H1 (cell line): Measurements from ENCODE around the gene SUCLG2. TPM values are rescaled to one million over a fixed set of nuclear protein-coding genes. Genes with fewer than 3 reads are reported as not detected.

ENCODE experiments used
- CTCF ChIA-PET: fragments of 300-600 bp; sonication (Branson Sonifier 250); formaldehyde crosslinking; loops from one replicate; lab custom pipeline; 2021; ENCODE audit not compliant: partially characterized antibody; lab: Charles Lee
- POLR2A ChIA-PET: fragments of 300-600 bp; sonication (Branson Sonifier 250); formaldehyde crosslinking; loops from one replicate; lab custom pipeline; 2021; ENCODE audit warnings: inconsistent platforms; ENCODE audit not compliant: partially characterized antibody; lab: Charles Lee
- DNase-seq, 2 experiments: peaks; one replicate each; pipeline versions ENCODE4 v3.0.0 to v3.0.0-alpha.2; 2010 to 2022; ENCODE audit warnings: low spot score in 2 of 2, low read depth in 1 of 2, mixed read lengths in 1 of 2
- FAIRE-seq: peaks from 2 replicates; lab custom pipeline; 2011; peaks lifted over from hg19 to GRCh38; lab: Jason Lieb, UNC
- H2AFZ ChIP-seq: 2 replicates; pipeline ENCODE4 v1.8.1; 2012; ENCODE audit warnings: low read length, inconsistent platforms
- H2AK5ac ChIP-seq: 2 replicates; pipeline ENCODE4 v1.6.1; 2013; ENCODE audit warnings: low read depth, low read length
- H2BK120ac ChIP-seq: replicated peaks from 2 replicates; pipeline ENCODE3; 2013; ENCODE audit warnings: low read depth, low read length, inconsistent platforms
- H2BK12ac ChIP-seq: 2 replicates; pipeline ENCODE4 v1.6.1; 2013; ENCODE audit warnings: low read depth, low read length
- H2BK15ac ChIP-seq: 2 replicates; pipeline ENCODE4 v1.6.1; 2013; ENCODE audit warnings: low read length
- H2BK20ac ChIP-seq: 2 replicates; pipeline ENCODE4 v1.6.1; 2013; ENCODE audit warnings: low read length
- H2BK5ac ChIP-seq: 2 replicates; pipeline ENCODE4 v1.6.1; 2013; ENCODE audit warnings: low read depth, low read length
- H3K14ac ChIP-seq: 2 replicates; pipeline ENCODE4 v1.6.1; 2013; ENCODE audit warnings: inconsistent platforms; ENCODE audit not compliant: insufficient read length
- H3K18ac ChIP-seq: 2 replicates; pipeline ENCODE4 v1.6.1; 2013; ENCODE audit warnings: low read length; ENCODE audit errors: extremely low read depth
- H3K23ac ChIP-seq: 2 replicates; pipeline ENCODE4 v1.6.1; 2013; ENCODE audit warnings: inconsistent platforms; ENCODE audit not compliant: insufficient read length
- H3K23me2 ChIP-seq: 2 replicates; pipeline ENCODE4 v1.6.1; 2013; ENCODE audit warnings: low read depth, low read length
- H3K27ac ChIP-seq: 2 replicates; pipeline ENCODE4 v1.6.1; 2011; ENCODE audit warnings: low read depth, low read length, inconsistent platforms
- H3K27me3 ChIP-seq, 4 experiments: replicated peaks in 1 of 4; 1 replicate in 1 of 4; 2 replicates in 3 of 4; pipeline versions ENCODE4 v1.6.1 to v1.8.1; 2011 to 2013; ENCODE audit warnings: low read length in 3 of 4, mild to moderate bottlenecking in 3 of 4, inconsistent platforms in 2 of 4, mixed read lengths in 2 of 4, moderate library complexity in 1 of 4; ENCODE audit not compliant: control insufficient read depth in 3 of 4, insufficient read depth in 3 of 4; ENCODE audit errors: extremely low read depth in 1 of 4
- H3K36me3 ChIP-seq, 4 experiments: 2 replicates each; pipeline versions ENCODE4 v1.6.1 to v1.8.1; 2011 to 2013; ENCODE audit warnings: mild to moderate bottlenecking in 4 of 4, low read length in 3 of 4, moderate library complexity in 2 of 4, control low read depth in 1 of 4, inconsistent platforms in 1 of 4; ENCODE audit not compliant: insufficient read depth in 4 of 4, control insufficient read depth in 2 of 4
- H3K4ac ChIP-seq: replicated peaks from 2 replicates; pipeline ENCODE3; 2013; ENCODE audit warnings: low read length, low read depth, mixed read lengths, inconsistent platforms; ENCODE audit not compliant: insufficient read length
- H3K4me1 ChIP-seq, 4 experiments: replicated peaks in 1 of 4; 1 replicate in 1 of 4; 2 replicates in 3 of 4; pipeline versions ENCODE4 v1.6.1 to v1.8.1; 2011 to 2013; ENCODE audit warnings: low read length in 3 of 4, inconsistent platforms in 2 of 4, mixed read lengths in 1 of 4; ENCODE audit not compliant: insufficient read depth in 4 of 4, control insufficient read depth in 3 of 4
- H3K4me2 ChIP-seq, 2 experiments: 2 replicates each; pipeline versions ENCODE4 v1.6.1 to v1.8.1; 2011 to 2013; ENCODE audit warnings: low read depth in 2 of 2, low read length in 2 of 2, control low read depth in 1 of 2, inconsistent platforms in 1 of 2, mild to moderate bottlenecking in 1 of 2; ENCODE audit not compliant: insufficient read depth in 1 of 2
- H3K4me3 ChIP-seq, 4 experiments: fragments of 200-600, 300-600 bp in 1 of 4; sonication (generic), shearing (Covaris generic), sonication (Bioruptor Twin) in 1 of 4; 2 replicates each; pipeline versions ENCODE4 v1.5.1 to v1.8.1; 2011 to 2016; ENCODE audit warnings: low read length in 4 of 4, low read depth in 3 of 4, control low read depth in 2 of 4, inconsistent platforms in 2 of 4, mild to moderate bottlenecking in 2 of 4, mixed read lengths in 1 of 4, moderate library complexity in 1 of 4; ENCODE audit not compliant: insufficient read depth in 2 of 4; ENCODE audit errors: extremely low read depth in 1 of 4
- H3K56ac ChIP-seq: replicated peaks from 2 replicates; pipeline ENCODE3; 2013; ENCODE audit warnings: low read depth, mild to moderate bottlenecking, mixed read lengths, low read length, inconsistent platforms; ENCODE audit not compliant: insufficient read length
- H3K79me1 ChIP-seq: 2 replicates; pipeline ENCODE4 v1.6.1; 2013; ENCODE audit warnings: low read depth, low read length, control low read depth
- H3K79me2 ChIP-seq, 2 experiments: 2 replicates each; pipeline versions ENCODE4 v1.6.1 to v1.8.1; 2012 to 2013; ENCODE audit warnings: low read length in 2 of 2, mild to moderate bottlenecking in 2 of 2, inconsistent platforms in 1 of 2; ENCODE audit not compliant: insufficient read depth in 2 of 2, control insufficient read depth in 1 of 2
- H3K9ac ChIP-seq, 4 experiments: replicated peaks in 1 of 4; 1 replicate in 1 of 4; 2 replicates in 3 of 4; pipeline versions ENCODE4 v1.6.1 to v1.8.1; 2011 to 2013; ENCODE audit warnings: low read depth in 3 of 4, low read length in 3 of 4, control low read depth in 2 of 4, mild to moderate bottlenecking in 2 of 4, moderate library complexity in 2 of 4, inconsistent platforms in 1 of 4; ENCODE audit errors: extremely low read depth in 1 of 4
- H3K9me3 ChIP-seq, 2 experiments: 2 replicates each; pipeline versions ENCODE4 v1.6.1 to v1.8.1; 2012 to 2013; ENCODE audit warnings: mild to moderate bottlenecking in 2 of 2, moderate library complexity in 2 of 2, control low read depth in 1 of 2, inconsistent platforms in 1 of 2, low read depth in 1 of 2, low read length in 1 of 2, mixed read lengths in 1 of 2; ENCODE audit not compliant: insufficient read depth in 2 of 2
- H4K20me1 ChIP-seq, 2 experiments: replicated peaks in 1 of 2; 2 replicates each; pipeline versions ENCODE3 to v1.8.1; 2011 to 2013; ENCODE audit warnings: inconsistent platforms in 2 of 2, low read length in 2 of 2, mild to moderate bottlenecking in 1 of 2; ENCODE audit not compliant: insufficient read depth in 2 of 2, control insufficient read depth in 1 of 2
- H4K5ac ChIP-seq: 2 replicates; pipeline ENCODE4 v1.6.1; 2013; ENCODE audit warnings: low read length, low read depth, mixed read lengths, inconsistent platforms; ENCODE audit not compliant: insufficient read length
- H4K8ac ChIP-seq: 2 replicates; pipeline ENCODE4 v1.8.0; 2013; ENCODE audit warnings: mild to moderate bottlenecking, moderate library complexity, low read length, inconsistent platforms; ENCODE audit not compliant: insufficient read depth; ENCODE audit errors: extremely low read depth
- H4K91ac ChIP-seq: replicated peaks from 2 replicates; pipeline ENCODE3; 2013; ENCODE audit warnings: low read length, mixed read lengths, inconsistent platforms; ENCODE audit not compliant: insufficient read length
- BCL11A ChIP-seq, 2 experiments: IDR thresholded peaks; one replicate each; pipeline ENCODE4 v1.6.1; 2011; ENCODE audit warnings: low read depth in 2 of 2, low read length in 2 of 2, mild to moderate bottlenecking in 2 of 2
- CEBPB ChIP-seq: IDR thresholded peaks from 2 replicates; pipeline ENCODE4 v1.6.1; 2012; ENCODE audit warnings: low read depth, low read length
- CTCF ChIP-seq, 3 experiments: IDR thresholded peaks; 1 replicate in 2 of 3; 2 replicates in 1 of 3; pipeline versions ENCODE4 v1.5.1 to v1.6.1; 2011; ENCODE audit warnings: low read length in 3 of 3, mild to moderate bottlenecking in 3 of 3, inconsistent platforms in 2 of 3, low read depth in 1 of 3, moderate library complexity in 1 of 3; ENCODE audit not compliant: insufficient read depth in 1 of 3; ENCODE audit errors: control extremely low read depth in 1 of 3
- GABPA ChIP-seq: IDR thresholded peaks from 2 replicates; pipeline ENCODE4 v1.6.1; 2011; ENCODE audit warnings: mild to moderate bottlenecking, low read length, moderate library complexity, borderline replicate concordance; ENCODE audit not compliant: insufficient read depth
- JUN ChIP-seq: IDR thresholded peaks from 2 replicates; pipeline ENCODE4 v1.6.1; 2011; ENCODE audit warnings: low read depth, mild to moderate bottlenecking, improper control_type of control experiment, low read length
- KDM5A ChIP-seq: fragments of 200-600 bp; IDR thresholded peaks from 2 replicates; pipeline ENCODE4 v1.7.1; 2012; ENCODE audit warnings: mild to moderate bottlenecking, low read length, inconsistent platforms, mixed read lengths
- RBBP5 ChIP-seq: IDR thresholded peaks from 2 replicates; pipeline ENCODE4 v1.7.1; 2012; ENCODE audit warnings: low read depth, mild to moderate bottlenecking, inconsistent platforms, low read length, moderate library complexity, borderline replicate concordance
- SIN3A ChIP-seq, 2 experiments: IDR thresholded peaks in 1 of 2; conservative IDR thresholded peaks in 1 of 2; 2 replicates each; pipeline ENCODE4 v1.6.1; 2011 to 2012; ENCODE audit warnings: low read length in 2 of 2, improper control_type of control experiment in 1 of 2, low read depth in 1 of 2, mild to moderate bottlenecking in 1 of 2
- SP1 ChIP-seq: IDR thresholded peaks from 2 replicates; pipeline ENCODE4 v1.6.1; 2011; ENCODE audit warnings: low read depth, low read length
- TCF12 ChIP-seq: IDR thresholded peaks from 2 replicates; pipeline ENCODE4 v1.6.1; 2011; ENCODE audit warnings: low read depth, mild to moderate bottlenecking, low read length
- USF2 ChIP-seq: IDR thresholded peaks from 2 replicates; pipeline ENCODE4 v1.6.1; 2011; ENCODE audit warnings: low read length, improper control_type of control experiment
- WGBS, 2 experiments: shearing (Covaris generic) in 1 of 2; methylation state at CpG; one replicate each; pipeline versions ENCODE4 v1.1.6 to v1.1.7; 2013 to 2015; ENCODE audit warnings: low lambda C conversion rate in 2 of 2, mixed read lengths in 2 of 2, inconsistent platforms in 1 of 2, low coverage in 1 of 2, missing lambda C conversion rate in 1 of 2; ENCODE audit not compliant: insufficient replicate concordance in 2 of 2, insufficient coverage in 1 of 2, insufficient read length in 1 of 2; ENCODE audit errors: extremely low coverage in 1 of 2, missing lambda C conversion rate in 1 of 2; 5-methylcytosine and 5-hydroxymethylcytosine counted together
- polyA plus RNA-seq, 7 experiments: library from polyadenylated mRNA; depleted of rRNA in 3 of 7; stranded (reverse) in 5 of 7; unstranded in 2 of 7; fragments of >200 nt in 5 of 7; fragments of 200-250 nt in 2 of 7; gene quantifications; 1 replicate in 5 of 7; 2 replicates in 1 of 7; 4 replicates in 1 of 7; pipeline versions ENCODE4 v1.2.1 to v1.2.3, GENCODE V29; 2011 to 2013; ENCODE audit warnings: missing spikeins in 2 of 7, mixed read lengths in 2 of 7
- total RNA-seq: library from RNA; stranded (reverse); fragmentation: NEBNext Ultra II Directional; extraction: Animal tissue kit (Norgen Biotek cat#: 25700); gene quantifications from 2 replicates; pipeline ENCODE4 v1.2.1, GENCODE V29; 2021

Gene SUCLG2
- total and polyA plus RNA-seq, 2 of the 8 experiments (the other 6 are each of a cell fraction or from before 2014, with no cell fraction given), result 12.9 to 46.2 TPM

DNA sequence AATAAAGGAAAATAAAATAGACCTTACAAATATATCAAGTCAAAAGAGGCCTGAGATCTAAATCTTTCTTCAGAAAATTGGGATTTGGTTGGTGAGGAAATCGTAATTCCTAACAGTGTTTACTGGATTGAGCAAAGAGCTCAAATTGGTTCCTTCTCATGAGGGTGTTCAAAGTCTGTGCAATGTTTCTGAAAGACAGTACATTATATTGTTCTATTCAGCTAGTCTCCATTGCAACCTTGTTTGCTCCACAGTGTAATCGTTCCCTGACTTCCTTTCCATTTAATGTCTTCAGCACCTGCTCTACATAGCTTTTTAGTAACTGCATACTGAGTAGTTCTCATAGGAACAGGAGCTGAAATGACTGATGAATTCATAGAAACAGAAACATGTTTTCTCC lies 326.8 kb downstream of the SUCLG2 start:
- Histone ChIP-seq H4K20me1 (no peaks in the 10 kb centered on the region), H3K79me1 (no peaks in the 10 kb centered on the region), H3K14ac (no peak overlapping the region), H2BK15ac (no peak overlapping the region), H2AK5ac (no peak overlapping the region), H3K9ac (no peak overlapping the region), H3K4me1 (no peaks in the 10 kb centered on the region), H3K9me3 (no peaks in the 10 kb centered on the region), H4K8ac (no peak overlapping the region), H2BK120ac (no peak overlapping the region), H3K36me3 (no peaks in the 10 kb centered on the region), H3K27ac (no peak overlapping the region), H2BK12ac (no peak overlapping the region), H2BK20ac (no peak overlapping the region), H3K23me2 (no peaks in the 10 kb centered on the region), H3K27me3 (no peaks in the 10 kb centered on the region), H2AFZ (no peak overlapping the region), H2BK5ac (no peak overlapping the region), H3K56ac (no peak overlapping the region), H3K4me2 (no peak overlapping the region), H3K4me3 (no peak overlapping the region), H3K18ac (no peak overlapping the region), H3K79me2 (no peaks in the 10 kb centered on the region), H4K91ac (no peak overlapping the region), H3K4ac (no peak overlapping the region), H4K5ac (no peak overlapping the region), H3K23ac (no peak overlapping the region)
- ChIA-PET CTCF (interaction anchor here (1.0 to 1.3 kb wide), 2 partner anchors 10 to 460 kb away, joined by 3 to 4 read pairs; no protein-coding TSS in a partner anchor), POLR2A (interaction anchor here (1.4 kb wide), 1 partner anchor 12 kb away, joined by 3 read pairs; no protein-coding TSS in a partner anchor)
- DNase-seq, result no peak
- WGBS, 2 experiments, result 94% methylated on average over 2 of the region's 2 CpGs; no CpG with 5 or more reads in 1 of the 2 experiments
- FAIRE-seq, result no peak
- no peak for TF ChIP-seq BCL11A (IDR thresholded peaks at IDR 0.05; ENCODE audit: low read depth in 2 of 2, low read length in 2 of 2)
- no peak for TF ChIP-seq RBBP5
- no peak for TF ChIP-seq JUN
- no peak for TF ChIP-seq USF2
- no peak for TF ChIP-seq SIN3A (conservative IDR thresholded peaks at IDR 0.05 in 1 of 2, IDR thresholded peaks at IDR 0.05 in 1 of 2; ENCODE audit: low read depth in 1 of 2, low read length in 2 of 2)
- no peak for TF ChIP-seq SP1
- TF ChIP-seq TCF12, result no peak
- TF ChIP-seq CTCF (IDR thresholded peaks at IDR 0.05; ENCODE audit: control extremely low read depth in 1 of 3, insufficient read depth in 1 of 3, low read depth in 1 of 3, low read length in 3 of 3), result no peak
- TF ChIP-seq CEBPB, result no peak
- TF ChIP-seq GABPA, result no peak
- no peak for TF ChIP-seq KDM5A
